Sigmoid colon (tissue), 4 donors: ENCODE results near the gene JMJD7.

ENCODE experiments used
- EP300 ChIP-seq, 4 donors: sonication (generic); formaldehyde crosslinking; IDR thresholded peaks; one replicate each; pipeline ENCODE4 v1.6.1; 2017; ENCODE audit warnings: antibody characterized with exemption in 4 of 4
- POLR2A ChIP-seq, 2 donors: fragments of 450-650 bp; IDR thresholded peaks; one replicate each; pipeline ENCODE4 v1.6.1; 2016; ENCODE audit warnings: antibody characterized with exemption in 2 of 2, mild to moderate bottlenecking in 2 of 2, moderate library complexity in 2 of 2
- POLR2AphosphoS5 ChIP-seq, 4 donors: sonication (generic); formaldehyde crosslinking; IDR thresholded peaks; one replicate each; pipeline ENCODE4 v1.6.1; 2017; ENCODE audit warnings: antibody characterized with exemption in 4 of 4
- TF ChIP-seq, protein P1 (sequence below), 4 experiments: fragments of 450-650 bp in 3 of 4; fragments of 200-600 bp in 1 of 4; IDR thresholded peaks; one replicate each; pipeline ENCODE4 v1.5.1; 2016 to 2019; ENCODE audit warnings: antibody characterized with exemption in 4 of 4, mild to moderate bottlenecking in 3 of 4, moderate library complexity in 2 of 4

DNA sequence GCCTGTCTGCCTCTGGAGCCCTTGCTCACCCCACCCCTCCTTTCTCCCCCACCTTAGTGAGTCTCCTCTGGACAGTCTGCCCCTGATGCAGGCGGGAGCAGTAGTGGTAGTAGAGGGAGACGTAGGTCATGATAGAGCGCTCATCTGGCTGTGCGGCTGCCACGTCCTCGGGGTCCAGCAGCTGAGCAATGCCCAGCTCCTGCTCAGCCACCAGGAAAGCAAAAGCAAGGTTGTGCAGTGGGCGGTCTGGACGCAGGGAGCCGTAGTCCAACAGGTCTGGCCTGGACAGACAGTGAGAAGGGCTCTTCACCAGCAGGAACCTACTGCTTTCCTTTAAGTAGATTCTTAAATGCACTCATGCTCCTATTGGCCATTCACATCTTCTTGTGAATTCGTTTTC is 59.3 kb downstream of the JMJD7 start:
- TF ChIP-seq, protein P1, sequence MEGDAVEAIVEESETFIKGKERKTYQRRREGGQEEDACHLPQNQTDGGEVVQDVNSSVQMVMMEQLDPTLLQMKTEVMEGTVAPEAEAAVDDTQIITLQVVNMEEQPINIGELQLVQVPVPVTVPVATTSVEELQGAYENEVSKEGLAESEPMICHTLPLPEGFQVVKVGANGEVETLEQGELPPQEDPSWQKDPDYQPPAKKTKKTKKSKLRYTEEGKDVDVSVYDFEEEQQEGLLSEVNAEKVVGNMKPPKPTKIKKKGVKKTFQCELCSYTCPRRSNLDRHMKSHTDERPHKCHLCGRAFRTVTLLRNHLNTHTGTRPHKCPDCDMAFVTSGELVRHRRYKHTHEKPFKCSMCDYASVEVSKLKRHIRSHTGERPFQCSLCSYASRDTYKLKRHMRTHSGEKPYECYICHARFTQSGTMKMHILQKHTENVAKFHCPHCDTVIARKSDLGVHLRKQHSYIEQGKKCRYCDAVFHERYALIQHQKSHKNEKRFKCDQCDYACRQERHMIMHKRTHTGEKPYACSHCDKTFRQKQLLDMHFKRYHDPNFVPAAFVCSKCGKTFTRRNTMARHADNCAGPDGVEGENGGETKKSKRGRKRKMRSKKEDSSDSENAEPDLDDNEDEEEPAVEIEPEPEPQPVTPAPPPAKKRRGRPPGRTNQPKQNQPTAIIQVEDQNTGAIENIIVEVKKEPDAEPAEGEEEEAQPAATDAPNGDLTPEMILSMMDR (IDR thresholded peaks at IDR 0.05) = no peak
- no peak for TF ChIP-seq POLR2A (IDR thresholded peaks at IDR 0.05)
- no peak for TF ChIP-seq POLR2AphosphoS5 (IDR thresholded peaks at IDR 0.05)
- no peak for TF ChIP-seq EP300 (IDR thresholded peaks at IDR 0.05)
